Activated T-helper 2 cell treated with anti-CD3 and anti-CD28 coated beads, Interferon-gamma antibody, Interleukin-2, Interleukin-4, amounts not matched to agents 10 μg/mL and 5 μg/mL and 100 μg/mL, durations not matched to agents 14 hours and 24 hours and 36 hours (primary cell): Measurements from ENCODE around the gene AKAP8L. TPM values are rescaled to one million over a fixed set of nuclear protein-coding genes. Genes with fewer than 3 reads are reported as not detected.
"Not testable (repeated sequence)": the region's sequence is repeated elsewhere in the genome, so short reads cannot be mapped to it uniquely, and the experiment has no call there.

Source experiments
- DNase-seq: peaks from one replicate; pipeline ENCODE4 v3.0.0; 2021; ENCODE audit warnings: low spot score
- H3K27ac Mint-ChIP-seq: one replicate; pipeline ENCODE4 v1.8.0; 2021; ENCODE audit warnings: mixed read lengths
- H3K27me3 Mint-ChIP-seq: one replicate; pipeline ENCODE4 v1.8.0; 2021; ENCODE audit warnings: low read depth, mixed read lengths
- H3K36me3 Mint-ChIP-seq: one replicate; pipeline ENCODE4 v1.8.0; 2021; ENCODE audit warnings: low read depth, mixed read lengths
- H3K4me1 Mint-ChIP-seq: one replicate; pipeline ENCODE4 v1.8.0; 2021; ENCODE audit warnings: low read depth, mixed read lengths
- H3K4me3 Mint-ChIP-seq: one replicate; pipeline ENCODE4 v1.8.0; 2021; ENCODE audit warnings: low read depth, mild to moderate bottlenecking, moderate library complexity, mixed read lengths
- H3K9me3 Mint-ChIP-seq: one replicate; pipeline ENCODE4 v1.8.0; 2021; ENCODE audit warnings: mixed read lengths
- intact Hi-C: fragments of 100-400 bp; cut with micrococcal nuclease; formaldehyde crosslinking; loops from one replicate; pipeline ENCODE4 v1.15.1; 2023
- total RNA-seq: library from RNA; stranded (reverse); gene quantifications from 2 replicates; pipeline ENCODE4 v1.2.3, GENCODE V29; 2022

Gene AKAP8L
- total RNA-seq, 1 donor from 2014 or later = 76.6 TPM

DNA sequence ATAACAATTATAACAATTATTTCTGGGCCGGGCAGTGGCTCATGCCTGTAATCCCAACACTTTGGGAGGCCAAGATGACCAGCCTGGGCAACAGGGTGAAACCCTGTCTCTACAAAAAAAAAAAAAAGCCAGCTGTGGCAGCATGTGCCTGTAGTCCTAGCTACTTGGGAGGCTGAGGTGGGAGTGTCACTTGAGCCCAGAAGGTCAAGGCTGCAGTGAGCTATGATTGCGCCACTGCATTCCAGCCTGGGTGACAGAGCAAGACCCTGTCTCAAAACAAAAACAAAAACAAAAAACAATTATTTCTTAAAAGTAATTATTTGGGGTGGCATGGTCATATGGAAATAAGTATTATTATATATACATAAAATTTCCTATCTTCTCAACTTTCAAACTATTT, 7.4 kb downstream of the AKAP8L start:
- H3K4me3 Mint-ChIP-seq, DNase-seq, H3K27ac Mint-ChIP-seq, H3K27me3 Mint-ChIP-seq, H3K4me1 Mint-ChIP-seq, intact Hi-C loops, H3K9me3 Mint-ChIP-seq: not testable (repeated sequence)
- peaks cover 41% of the 10 kb centered on the region for H3K36me3 Mint-ChIP-seq

GRCh38 chr19:15404780-15405211, 14.0 kb downstream of the AKAP8L start:
- intact Hi-C loops = no loop called here
- H3K4me1 Mint-ChIP-seq = peaks cover 8% of the 10 kb centered on the region
- peaks cover 45% of the 10 kb centered on the region for H3K36me3 Mint-ChIP-seq
- DNase-seq = no peak
- no peak overlapping the region for H3K4me3 Mint-ChIP-seq
- H3K27me3 Mint-ChIP-seq = no peaks in the 10 kb centered on the region
- no peaks in the 10 kb centered on the region for H3K9me3 Mint-ChIP-seq
- peak overlapping the region; percentile 42 for H3K27ac Mint-ChIP-seq

- no peak for DNase-seq
- Mint-ChIP-seq H3K4me3 (no peak overlapping the region), H3K27ac (peak overlapping the region; percentile 42), H3K27me3 (no peaks in the 10 kb centered on the region), H3K9me3 (no peaks in the 10 kb centered on the region), H3K36me3 (peaks cover 45% of the 10 kb centered on the region), H3K4me1 (peaks cover 8% of the 10 kb centered on the region)
- intact Hi-C loops = no loop called here
These were observed 14.6 kb downstream of the AKAP8L start for GRCh38 chr19:15404097-15404779.

DNA sequence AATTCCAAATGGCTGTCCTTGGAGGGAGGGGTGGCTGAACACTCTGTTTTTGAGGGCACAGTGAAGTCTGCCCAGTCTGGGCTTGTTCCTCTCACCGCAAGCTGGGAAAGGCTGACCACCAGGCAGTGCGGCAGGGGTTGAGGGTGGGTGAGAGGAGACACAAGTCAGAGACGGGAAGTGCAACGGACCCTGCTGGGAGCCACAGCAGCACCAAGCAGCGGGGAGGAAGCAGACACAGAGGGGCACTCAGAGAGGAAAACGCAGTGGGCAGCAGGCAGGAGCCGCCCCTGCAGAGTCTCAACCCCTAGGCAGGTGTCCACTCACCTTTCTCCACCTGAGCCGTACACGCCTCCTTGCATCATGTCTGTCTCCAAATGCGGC, 15.6 kb downstream of the AKAP8L start:
- H3K4me1 Mint-ChIP-seq = peaks cover 8% of the 10 kb centered on the region
- no peak for DNase-seq
- no peaks in the 10 kb centered on the region for H3K27me3 Mint-ChIP-seq
- no peak overlapping the region for H3K4me3 Mint-ChIP-seq
- H3K9me3 Mint-ChIP-seq = no peaks in the 10 kb centered on the region
- H3K27ac Mint-ChIP-seq = no peak overlapping the region
- intact Hi-C loops = no loop called here
- peaks cover 42% of the 10 kb centered on the region for H3K36me3 Mint-ChIP-seq

- Mint-ChIP-seq H3K27me3 (no peaks in the 10 kb centered on the region), H3K4me3 (no peak overlapping the region), H3K4me1 (peaks cover 8% of the 10 kb centered on the region), H3K9me3 (no peaks in the 10 kb centered on the region), H3K36me3 (peaks cover 43% of the 10 kb centered on the region), H3K27ac (no peak overlapping the region)
- intact Hi-C loops = no loop called here
- DNase-seq = no peak
These were observed 16.2 kb downstream of the AKAP8L start for GRCh38 chr19:15402411-15403150.

DNA sequence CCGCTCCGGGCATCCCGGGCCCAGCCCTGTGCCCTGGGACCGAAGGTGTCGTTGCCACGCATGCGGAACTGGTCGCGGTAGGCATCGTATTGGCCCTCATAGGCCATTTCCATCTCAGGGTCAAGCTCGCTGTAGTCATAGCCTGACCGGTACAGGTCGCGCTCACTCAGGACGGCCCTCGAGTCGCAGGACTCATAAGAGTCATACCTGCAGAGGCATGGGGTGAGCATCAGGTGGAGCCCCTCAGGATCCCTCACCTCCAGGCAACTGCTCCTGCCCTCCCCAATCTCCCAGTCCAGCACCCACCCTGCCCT, 17.4 kb downstream of the AKAP8L start:
- H3K9me3 Mint-ChIP-seq = no peaks in the 10 kb centered on the region
- DNase-seq = no peak
- intact Hi-C loops = no loop called here

DNA sequence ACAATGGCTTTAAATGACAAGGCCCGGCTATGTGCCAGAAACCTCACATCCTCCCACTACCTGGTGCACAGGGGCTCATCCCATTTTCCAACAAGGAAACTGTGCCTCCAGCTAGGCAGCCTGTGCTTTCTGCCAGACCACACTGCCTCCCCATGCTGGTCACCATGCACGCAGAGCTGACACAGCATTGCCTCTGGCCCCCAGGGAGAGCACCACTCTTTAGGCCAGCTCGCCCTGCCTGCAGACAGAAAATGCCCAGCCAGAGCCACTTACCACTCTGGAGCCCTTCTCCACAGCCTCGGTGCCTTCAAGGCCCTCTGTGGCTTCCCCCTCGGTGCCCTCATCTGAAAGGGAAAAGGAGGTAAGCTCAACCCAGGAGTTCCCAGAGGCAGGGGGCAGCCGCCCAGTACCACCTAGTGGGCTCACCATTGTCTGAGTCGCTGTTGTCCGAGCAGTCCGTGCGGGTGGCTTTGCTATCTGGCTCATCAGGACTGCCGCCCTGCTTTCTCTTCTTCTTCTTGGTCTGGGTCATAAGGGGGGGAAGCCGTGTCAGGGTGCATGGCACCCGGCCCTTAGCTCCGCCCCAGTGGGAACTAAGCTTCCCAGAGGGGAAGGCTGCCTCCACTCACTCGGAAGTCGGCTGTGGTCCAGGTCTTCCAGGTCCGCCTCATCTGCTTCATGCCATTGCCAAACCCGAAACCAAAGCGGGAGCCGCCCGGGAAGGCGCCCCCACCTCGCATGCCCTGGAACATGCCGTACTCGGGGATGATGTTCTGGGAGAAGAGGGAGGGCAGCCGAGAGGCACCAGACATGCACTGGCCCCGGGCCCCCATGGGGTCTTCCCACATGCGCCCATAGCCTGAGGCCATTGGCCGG, 18.0 kb downstream of the AKAP8L start:
- Mint-ChIP-seq H3K4me3 (no peak overlapping the region), H3K36me3 (peaks cover 52% of the 10 kb centered on the region), H3K9me3 (no peaks in the 10 kb centered on the region), H3K27me3 (no peaks in the 10 kb centered on the region), H3K4me1 (peaks cover 7% of the 10 kb centered on the region), H3K27ac (no peak overlapping the region)
- DNase-seq = no peak
- intact Hi-C loops = no loop called here

More for the DNA sequence above, 17.4 kb downstream of the AKAP8L start:
- no peaks in the 10 kb centered on the region for H3K27me3 Mint-ChIP-seq
- H3K36me3 Mint-ChIP-seq = peaks cover 51% of the 10 kb centered on the region
- no peak overlapping the region for H3K27ac Mint-ChIP-seq
- H3K4me3 Mint-ChIP-seq = no peak overlapping the region
- H3K4me1 Mint-ChIP-seq = peaks cover 8% of the 10 kb centered on the region

- no peak for DNase-seq
- no peak overlapping the region for H3K4me3 Mint-ChIP-seq
- no peaks in the 10 kb centered on the region for H3K27me3 Mint-ChIP-seq
- H3K4me1 Mint-ChIP-seq = peaks cover 6% of the 10 kb centered on the region
- H3K27ac Mint-ChIP-seq = no peak overlapping the region
- intact Hi-C loops = no loop called here
- H3K9me3 Mint-ChIP-seq = no peaks in the 10 kb centered on the region
- peaks cover 55% of the 10 kb centered on the region for H3K36me3 Mint-ChIP-seq
These were observed 19.2 kb downstream of the AKAP8L start for GRCh38 chr19:15399635-15400034.

- Mint-ChIP-seq H3K27ac (no peak overlapping the region), H3K36me3 (peaks cover 57% of the 10 kb centered on the region), H3K27me3 (no peaks in the 10 kb centered on the region), H3K9me3 (no peaks in the 10 kb centered on the region), H3K4me3 (no peak overlapping the region), H3K4me1 (peaks cover 2% of the 10 kb centered on the region)
- no peak for DNase-seq
- intact Hi-C loops = no loop called here
These were observed 19.6 kb downstream of the AKAP8L start for GRCh38 chr19:15399234-15399515.

- Mint-ChIP-seq H3K27ac (no peak overlapping the region), H3K27me3 (no peaks in the 10 kb centered on the region), H3K9me3 (no peaks in the 10 kb centered on the region), H3K36me3 (peaks cover 62% of the 10 kb centered on the region), H3K4me1 (peaks cover 5% of the 10 kb centered on the region), H3K4me3 (no peak overlapping the region)
- intact Hi-C loops = no loop called here
- no peak for DNase-seq
These were observed 20.1 kb downstream of the AKAP8L start for GRCh38 chr19:15398501-15399233.

- Mint-ChIP-seq H3K9me3 (no peaks in the 10 kb centered on the region), H3K27ac (no peak overlapping the region), H3K36me3 (peaks cover 67% of the 10 kb centered on the region), H3K4me1 (peaks cover 6% of the 10 kb centered on the region), H3K27me3 (no peaks in the 10 kb centered on the region), H3K4me3 (no peak overlapping the region)
- no peak for DNase-seq
- intact Hi-C loops = no loop called here
These were observed 21.0 kb downstream of the AKAP8L start for GRCh38 chr19:15397782-15398181.

DNA sequence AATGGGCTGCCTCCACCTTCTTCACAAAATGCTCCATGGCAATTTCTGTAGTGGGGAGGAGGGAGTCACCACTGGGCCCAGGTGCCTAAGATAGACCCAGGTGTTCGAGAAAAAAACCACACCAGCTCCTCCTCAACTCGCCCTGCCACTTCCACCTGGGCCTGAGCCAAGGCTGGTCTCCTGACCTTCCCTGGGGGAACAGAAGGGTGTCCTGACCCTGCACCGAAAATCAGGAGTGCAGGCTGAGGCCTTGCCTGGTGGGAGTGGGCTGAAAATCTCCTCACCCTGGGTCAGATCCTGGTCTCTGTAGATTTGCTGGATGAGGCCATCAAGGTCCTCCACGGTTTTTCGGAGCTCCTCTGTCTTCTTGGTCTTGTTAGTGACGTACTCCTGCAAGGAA, 21.6 kb downstream of the AKAP8L start:
- no peak overlapping the region for H3K27ac Mint-ChIP-seq
- H3K4me1 Mint-ChIP-seq = peaks cover 6% of the 10 kb centered on the region
- intact Hi-C loops = no loop called here
- DNase-seq = no peak
- no peak overlapping the region for H3K4me3 Mint-ChIP-seq
- no peaks in the 10 kb centered on the region for H3K9me3 Mint-ChIP-seq
- H3K36me3 Mint-ChIP-seq = peaks cover 67% of the 10 kb centered on the region
- H3K27me3 Mint-ChIP-seq = no peaks in the 10 kb centered on the region
